GM18505 (cell line): ENCODE data around the gene SOX9.

Experiments used
- ATAC-seq: cut with Tn5 transposase; IDR thresholded peaks from one replicate; pipeline ENCODE4 v1.9.1; 2021; ENCODE audit not compliant: unreplicated experiment
- POLR2A ChIP-seq: IDR thresholded peaks from 4 replicates; pipeline ENCODE4 v1.6.1; 2011; ENCODE audit warnings: borderline replicate concordance; ENCODE audit not compliant: insufficient read depth, insufficient read length; ENCODE audit errors: extremely low read depth

Gene SOX9

GRCh38 chr17:72145562-72145961 lies 24.7 kb downstream of the SOX9 start:
- ATAC-seq: no peak
- TF ChIP-seq POLR2A: no peak

DNA sequence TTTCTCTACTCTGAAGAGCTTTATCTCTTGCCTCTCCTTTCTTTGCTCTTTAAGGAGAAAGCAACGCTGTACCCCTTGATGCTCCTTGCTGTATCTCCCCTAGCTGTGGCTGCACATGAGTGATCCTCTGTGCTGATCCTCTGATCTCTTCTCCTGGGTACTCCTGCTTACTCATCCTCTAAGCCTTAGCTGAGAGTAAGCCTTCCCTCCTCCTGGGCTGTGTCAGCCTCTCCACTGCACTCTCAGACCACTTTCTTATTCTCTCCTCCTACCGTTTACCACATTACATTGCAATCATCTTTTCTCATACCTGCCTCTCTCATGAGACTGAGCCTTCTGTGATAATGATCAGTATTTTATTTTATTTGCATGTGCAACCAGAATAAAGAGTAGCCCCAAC lies 25.1 kb downstream of the SOX9 start:
- TF ChIP-seq POLR2A: no peak
- ATAC-seq: no peak

GRCh38 chr17:72146371-72146770 lies 25.6 kb downstream of the SOX9 start:
- ATAC-seq: no peak
- no peak for TF ChIP-seq POLR2A

DNA sequence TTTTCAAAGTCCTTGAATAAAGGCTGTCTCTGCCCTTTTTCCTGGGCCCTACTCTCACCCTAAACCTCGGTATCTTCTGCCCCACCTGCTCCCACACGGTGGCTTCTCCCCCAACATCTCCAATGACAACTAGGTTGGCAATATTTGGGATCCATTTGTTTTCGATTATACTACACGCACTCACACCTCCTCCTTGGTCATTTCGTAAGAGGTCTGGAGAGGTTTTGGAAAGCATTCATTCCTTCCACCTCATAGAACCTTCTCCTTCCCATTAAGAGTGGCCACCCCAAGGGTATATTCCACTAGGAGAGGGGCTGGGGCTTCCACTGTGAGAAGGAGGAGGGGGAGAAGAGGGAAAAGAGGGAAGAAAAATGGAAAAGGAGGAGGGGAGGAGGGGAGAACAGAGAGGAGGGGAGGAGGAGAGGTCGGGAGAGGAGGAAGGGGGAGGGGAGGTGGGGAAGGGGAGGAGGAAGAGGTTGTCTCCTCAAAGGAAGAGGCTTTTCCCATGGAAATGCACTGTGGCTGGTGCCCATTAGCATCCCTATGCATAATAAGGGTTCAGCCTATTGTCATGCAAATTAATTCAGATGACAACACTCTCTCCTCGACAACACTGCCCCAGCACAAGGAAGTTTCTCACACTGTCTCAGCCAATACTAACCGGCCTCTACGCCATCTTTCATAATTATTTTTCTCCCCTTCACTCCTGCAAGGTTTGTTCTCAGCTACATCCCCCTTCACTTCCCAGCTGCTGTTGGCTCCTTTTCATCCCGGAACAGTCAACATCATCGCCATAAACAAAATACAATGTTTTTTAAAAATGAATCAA lies 30.0 kb downstream of the SOX9 start:
- ATAC-seq: no peak
- TF ChIP-seq POLR2A: no peak

GRCh38 chr17:72151565-72152386 lies 31.0 kb downstream of the SOX9 start:
- ATAC-seq: no peak

GRCh38 chr17:72152387-72152929 lies 31.6 kb downstream of the SOX9 start:
- no peak for ATAC-seq
- TF ChIP-seq POLR2A: no peak

More at GRCh38 chr17:72151565-72152386, 31.0 kb downstream of the SOX9 start:
- no peak for TF ChIP-seq POLR2A

DNA sequence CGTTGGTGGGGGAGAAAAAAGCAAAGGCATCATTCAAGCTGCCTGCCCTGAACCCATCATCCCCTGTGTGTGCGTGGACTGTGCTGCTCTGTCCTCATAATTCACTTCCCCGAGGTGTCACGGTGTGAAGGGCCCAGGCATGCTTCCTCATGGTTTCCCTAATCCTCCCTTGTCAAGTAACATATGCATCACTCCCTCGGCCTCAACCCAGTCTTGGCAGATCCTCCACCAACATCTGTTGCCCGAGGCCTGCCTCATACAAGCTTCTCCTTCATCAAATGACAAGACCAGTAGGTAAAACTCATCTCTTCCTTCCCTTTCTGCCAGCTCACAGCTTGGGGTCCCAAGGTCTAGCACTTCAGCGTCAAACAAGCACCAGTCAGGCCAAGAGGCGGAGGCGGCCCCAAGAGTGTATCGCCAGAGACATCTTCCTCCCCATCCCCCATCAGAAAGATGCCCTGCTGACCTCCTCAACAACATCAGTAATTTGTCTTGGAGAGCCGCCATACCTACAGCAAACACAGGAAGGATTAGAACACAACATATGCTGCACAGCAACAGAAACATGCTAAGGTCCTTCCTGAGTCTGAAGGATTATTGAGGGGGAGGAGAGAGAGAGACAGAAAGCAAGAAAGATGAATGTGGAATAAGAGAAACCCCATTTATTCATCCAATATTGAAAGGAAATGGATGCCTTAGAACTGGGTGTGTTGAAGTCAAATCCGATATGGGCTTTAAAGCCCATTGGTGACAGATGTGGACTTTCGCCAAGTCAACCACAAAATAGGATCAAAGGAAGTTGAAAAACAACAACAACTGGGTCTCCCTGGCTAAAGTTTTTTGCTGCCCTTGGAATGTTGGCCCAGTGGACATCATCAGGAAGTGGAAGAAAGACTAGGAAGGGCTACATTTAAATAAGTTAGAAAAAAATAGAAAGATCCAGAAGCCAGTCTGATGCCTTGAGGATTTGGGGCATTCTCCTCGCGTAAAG lies 38.4 kb downstream of the SOX9 start:
- TF ChIP-seq POLR2A: no peak
- no peak for ATAC-seq

DNA sequence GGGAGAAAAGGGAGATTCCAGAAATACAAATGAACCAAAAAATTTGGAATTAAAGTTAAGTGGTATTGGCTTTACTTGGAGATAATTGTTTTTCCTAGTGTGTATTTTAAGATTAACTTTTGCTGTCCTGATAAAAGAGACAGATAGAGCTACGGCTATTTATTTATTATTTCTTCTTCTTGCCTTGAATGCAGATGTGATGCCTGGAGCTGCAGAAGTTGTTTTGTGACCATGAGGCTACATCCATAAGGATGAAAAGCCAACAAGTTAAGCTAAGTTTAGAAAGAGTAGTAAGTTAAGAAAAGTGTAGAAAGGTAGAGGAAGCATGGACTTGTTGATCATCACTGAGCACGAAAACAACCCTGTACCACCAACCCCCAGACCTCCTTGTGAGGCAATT lies 41.7 kb downstream of the SOX9 start:
- no peak for ATAC-seq
- TF ChIP-seq POLR2A: no peak

DNA sequence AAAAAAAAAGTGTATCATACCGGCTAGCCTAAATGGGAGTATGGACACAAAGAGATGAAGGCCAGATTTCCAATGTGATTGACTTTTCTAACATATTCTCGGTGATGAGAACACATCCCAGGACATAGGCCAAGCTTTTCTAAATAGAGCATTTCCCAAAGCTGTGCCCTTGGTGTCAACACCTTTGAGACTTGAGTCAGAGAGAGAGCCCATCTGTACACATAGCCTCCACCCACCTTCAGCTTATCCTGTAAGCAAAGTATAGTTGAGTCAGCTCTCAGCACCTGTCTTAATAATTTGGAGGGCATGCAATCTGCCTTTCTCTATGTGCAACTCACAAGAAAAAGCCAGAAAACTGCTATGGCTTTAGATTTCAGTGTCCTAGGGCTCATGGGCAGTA lies 42.7 kb downstream of the SOX9 start:
- no peak for TF ChIP-seq POLR2A
- ATAC-seq: no peak

DNA sequence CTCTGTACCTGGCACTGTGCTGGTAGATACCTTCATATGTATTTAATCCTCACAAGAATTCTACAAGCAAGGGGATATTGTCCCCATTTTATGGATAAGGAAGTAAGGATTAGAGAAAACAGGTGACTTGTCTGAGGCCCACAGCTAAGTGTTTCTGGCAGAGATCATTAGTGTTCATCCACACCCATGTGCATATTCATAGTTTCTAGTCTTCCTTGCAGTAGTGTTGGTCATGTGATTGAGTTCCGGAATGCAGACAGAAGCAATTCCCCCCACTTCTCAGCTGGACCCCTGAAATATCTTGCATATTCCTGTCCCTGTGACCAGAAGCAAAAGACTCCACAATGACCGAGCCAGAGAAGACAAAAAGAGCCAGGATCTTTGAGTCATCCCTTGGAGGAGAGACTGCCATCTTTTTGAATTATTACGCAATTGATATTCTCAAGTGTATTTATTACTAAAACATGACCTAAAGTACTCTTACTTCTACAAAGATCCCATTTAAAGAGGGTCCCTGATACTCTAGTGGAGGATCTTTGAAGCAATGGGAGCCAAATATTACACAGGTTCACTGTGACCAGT lies 43.4 kb downstream of the SOX9 start:
- no peak for TF ChIP-seq POLR2A
- ATAC-seq: no peak

DNA sequence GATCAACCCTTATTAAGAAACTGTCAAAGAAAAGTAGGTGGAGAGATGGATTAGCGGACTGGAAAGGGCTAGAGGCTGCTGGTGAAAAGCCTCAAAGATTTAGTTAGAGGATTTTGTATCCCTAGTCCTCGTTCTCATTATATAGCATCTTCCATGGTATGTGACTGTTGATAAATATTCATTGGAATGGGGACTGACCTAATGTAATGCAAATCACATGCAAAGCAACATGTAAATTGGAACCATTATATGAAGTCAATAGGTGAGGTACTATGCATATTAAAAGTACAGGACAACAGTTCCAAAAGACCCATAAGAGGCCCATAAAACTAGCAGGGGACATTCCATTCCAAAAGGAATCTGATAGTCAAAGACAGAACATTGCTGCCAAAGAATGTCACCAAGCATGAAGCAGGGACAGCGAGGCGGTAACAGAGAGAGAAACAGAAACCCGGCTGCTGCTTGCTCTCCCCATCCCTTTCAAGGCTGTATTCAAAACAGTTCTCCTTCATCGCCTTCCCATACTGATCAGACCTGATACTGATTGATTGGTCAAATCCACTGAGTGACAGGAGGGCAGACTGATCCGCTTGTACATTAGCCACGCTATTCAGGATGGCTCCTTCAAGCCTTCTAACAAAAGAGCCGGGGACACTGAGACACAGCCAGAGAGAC lies 44.5 kb downstream of the SOX9 start:
- no peak for ATAC-seq
- no peak for TF ChIP-seq POLR2A
